Cardiac atrium fibroblast (primary cell): ENCODE data around the gene ANOS1. TPM values are rescaled to one million over a fixed set of nuclear protein-coding genes. Genes with fewer than 3 reads are reported as not detected.

Experiments used
- total RNA-seq: library from RNA; depleted of rRNA; stranded (reverse); fragments of >200 nt; gene quantifications from 2 replicates; pipeline ENCODE4 v1.2.3, GENCODE V29; 2015

Gene ANOS1, protein sequence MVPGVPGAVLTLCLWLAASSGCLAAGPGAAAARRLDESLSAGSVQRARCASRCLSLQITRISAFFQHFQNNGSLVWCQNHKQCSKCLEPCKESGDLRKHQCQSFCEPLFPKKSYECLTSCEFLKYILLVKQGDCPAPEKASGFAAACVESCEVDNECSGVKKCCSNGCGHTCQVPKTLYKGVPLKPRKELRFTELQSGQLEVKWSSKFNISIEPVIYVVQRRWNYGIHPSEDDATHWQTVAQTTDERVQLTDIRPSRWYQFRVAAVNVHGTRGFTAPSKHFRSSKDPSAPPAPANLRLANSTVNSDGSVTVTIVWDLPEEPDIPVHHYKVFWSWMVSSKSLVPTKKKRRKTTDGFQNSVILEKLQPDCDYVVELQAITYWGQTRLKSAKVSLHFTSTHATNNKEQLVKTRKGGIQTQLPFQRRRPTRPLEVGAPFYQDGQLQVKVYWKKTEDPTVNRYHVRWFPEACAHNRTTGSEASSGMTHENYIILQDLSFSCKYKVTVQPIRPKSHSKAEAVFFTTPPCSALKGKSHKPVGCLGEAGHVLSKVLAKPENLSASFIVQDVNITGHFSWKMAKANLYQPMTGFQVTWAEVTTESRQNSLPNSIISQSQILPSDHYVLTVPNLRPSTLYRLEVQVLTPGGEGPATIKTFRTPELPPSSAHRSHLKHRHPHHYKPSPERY
- 9.7 and 15.4 TPM in 2 replicates for total RNA-seq

GRCh38 chrX:8731559-8732395, at the start of gene ANOS1:
Gene ANOS1, minus strand, starts transcription at chrX:8732137. Its CDS starts 101 bp downstream, at chrX:8732036.

Other genes starting within 250 kb of the ANOS1 start
- not detected in 2 replicates for gene FAM9A, start 69.2 kb upstream of the ANOS1 start, total RNA-seq